ENCODE data around the gene FAAP20. TPM values are rescaled to one million over a fixed set of nuclear protein-coding genes. Genes with fewer than 3 reads are reported as not detected.

Gene FAAP20
- total and polyA plus RNA-seq, 7 donors: 28.4 to 58.0 (median 45.3) TPM

GRCh38 chr1:2224170-2224584 lies 29.6 kb upstream of the FAAP20 start:
- no peaks in the 10 kb centered on the region for H3K36me3 ChIP-seq
- intact Hi-C loops (cut with DNase I): no loop called here
- H3K27ac ChIP-seq: no peak overlapping the region
- no peaks in the 10 kb centered on the region for H3K9me3 ChIP-seq
- no peak for TF ChIP-seq POLR2A (IDR thresholded peaks at IDR 0.05)
- TF ChIP-seq, protein P1, sequence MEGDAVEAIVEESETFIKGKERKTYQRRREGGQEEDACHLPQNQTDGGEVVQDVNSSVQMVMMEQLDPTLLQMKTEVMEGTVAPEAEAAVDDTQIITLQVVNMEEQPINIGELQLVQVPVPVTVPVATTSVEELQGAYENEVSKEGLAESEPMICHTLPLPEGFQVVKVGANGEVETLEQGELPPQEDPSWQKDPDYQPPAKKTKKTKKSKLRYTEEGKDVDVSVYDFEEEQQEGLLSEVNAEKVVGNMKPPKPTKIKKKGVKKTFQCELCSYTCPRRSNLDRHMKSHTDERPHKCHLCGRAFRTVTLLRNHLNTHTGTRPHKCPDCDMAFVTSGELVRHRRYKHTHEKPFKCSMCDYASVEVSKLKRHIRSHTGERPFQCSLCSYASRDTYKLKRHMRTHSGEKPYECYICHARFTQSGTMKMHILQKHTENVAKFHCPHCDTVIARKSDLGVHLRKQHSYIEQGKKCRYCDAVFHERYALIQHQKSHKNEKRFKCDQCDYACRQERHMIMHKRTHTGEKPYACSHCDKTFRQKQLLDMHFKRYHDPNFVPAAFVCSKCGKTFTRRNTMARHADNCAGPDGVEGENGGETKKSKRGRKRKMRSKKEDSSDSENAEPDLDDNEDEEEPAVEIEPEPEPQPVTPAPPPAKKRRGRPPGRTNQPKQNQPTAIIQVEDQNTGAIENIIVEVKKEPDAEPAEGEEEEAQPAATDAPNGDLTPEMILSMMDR (IDR thresholded peaks at IDR 0.05): no peak
- TF ChIP-seq EP300 (IDR thresholded peaks at IDR 0.05): no peak
- no peak for TF ChIP-seq POLR2AphosphoS5 (IDR thresholded peaks at IDR 0.05)
- no peak for DNase-seq
- no peaks in the 10 kb centered on the region for H3K27me3 ChIP-seq
- WGBS, 2 donors: 85 to 89% methylated on average over 7 of the region's 7 CpGs
- H3K4me3 ChIP-seq: no peak overlapping the region
- peaks cover 0 to 9% (median 7%) of the 10 kb centered on the region in 4 donors for H3K4me1 ChIP-seq

DNA sequence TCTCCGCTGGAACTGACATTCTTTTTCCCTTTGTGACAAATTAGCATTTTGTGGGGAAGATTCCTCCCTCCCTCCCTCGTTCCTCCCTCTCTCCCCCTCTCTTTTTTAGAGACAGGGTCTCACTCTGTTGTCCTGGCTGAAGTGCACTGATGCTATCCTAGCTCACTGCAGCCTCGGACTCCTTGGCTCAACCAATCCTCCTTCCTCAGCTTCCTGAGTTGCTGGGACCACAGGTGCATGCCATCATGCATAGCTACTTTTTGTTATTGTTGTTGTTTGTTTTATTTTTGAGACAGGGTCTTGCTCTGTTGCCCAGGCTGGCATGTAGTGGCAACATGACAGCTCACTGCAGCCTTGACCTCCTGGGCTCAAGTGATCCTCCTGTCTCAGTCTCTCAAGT lies 26.7 kb upstream of the FAAP20 start:
- no peaks in the 10 kb centered on the region for H3K36me3 ChIP-seq
- peaks cover 0 to 2% (median under 1%) of the 10 kb centered on the region in 4 donors for H3K4me1 ChIP-seq
- no peaks in the 10 kb centered on the region for H3K27me3 ChIP-seq
- intact Hi-C loops (cut with DNase I): no loop called here
- TF ChIP-seq POLR2AphosphoS5 (IDR thresholded peaks at IDR 0.05): no peak
- TF ChIP-seq POLR2A (IDR thresholded peaks at IDR 0.05): no peak
- no peak for TF ChIP-seq EP300 (IDR thresholded peaks at IDR 0.05)
- TF ChIP-seq, protein P1 (IDR thresholded peaks at IDR 0.05): no peak
- no peak overlapping the region for H3K4me3 ChIP-seq
- WGBS, 2 donors: 88 to 89% methylated on average over 3 of the region's 3 CpGs
- DNase-seq: no peak
- no peak overlapping the region for H3K27ac ChIP-seq
- no peaks in the 10 kb centered on the region for H3K9me3 ChIP-seq

DNA sequence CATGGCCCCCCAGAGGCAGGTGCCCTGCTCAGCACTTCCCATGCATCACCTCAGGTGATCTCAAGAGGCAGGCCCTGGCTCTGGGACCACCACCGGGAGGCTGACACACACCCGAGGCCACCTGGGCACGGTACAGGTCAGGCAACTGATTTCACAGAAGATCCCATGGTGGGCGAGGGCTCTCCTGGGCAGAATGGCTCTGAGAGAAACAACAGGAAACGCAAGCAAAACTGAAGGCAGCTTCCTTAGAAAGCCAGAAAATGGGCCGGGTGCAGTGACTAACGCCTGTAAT lies 22.1 kb upstream of the FAAP20 start:
- intact Hi-C loops (cut with DNase I): no loop called here
- DNase-seq: no peak
- no peak for TF ChIP-seq POLR2A (IDR thresholded peaks at IDR 0.05)
- TF ChIP-seq EP300 (IDR thresholded peaks at IDR 0.05): no peak
- TF ChIP-seq POLR2AphosphoS5 (IDR thresholded peaks at IDR 0.05): no peak
- TF ChIP-seq, protein P1 (IDR thresholded peaks at IDR 0.05): no peak
- H3K27ac ChIP-seq: no peak overlapping the region
- H3K27me3 ChIP-seq: no peaks in the 10 kb centered on the region
- H3K4me3 ChIP-seq: no peak overlapping the region
- 84 to 88% methylated on average over 7 of the region's 7 CpGs for WGBS, 2 donors
- H3K36me3 ChIP-seq: no peaks in the 10 kb centered on the region
- peaks cover 0 to 36% (median 34%) of the 10 kb centered on the region in 4 donors for H3K4me1 ChIP-seq
- no peaks in the 10 kb centered on the region for H3K9me3 ChIP-seq

DNA sequence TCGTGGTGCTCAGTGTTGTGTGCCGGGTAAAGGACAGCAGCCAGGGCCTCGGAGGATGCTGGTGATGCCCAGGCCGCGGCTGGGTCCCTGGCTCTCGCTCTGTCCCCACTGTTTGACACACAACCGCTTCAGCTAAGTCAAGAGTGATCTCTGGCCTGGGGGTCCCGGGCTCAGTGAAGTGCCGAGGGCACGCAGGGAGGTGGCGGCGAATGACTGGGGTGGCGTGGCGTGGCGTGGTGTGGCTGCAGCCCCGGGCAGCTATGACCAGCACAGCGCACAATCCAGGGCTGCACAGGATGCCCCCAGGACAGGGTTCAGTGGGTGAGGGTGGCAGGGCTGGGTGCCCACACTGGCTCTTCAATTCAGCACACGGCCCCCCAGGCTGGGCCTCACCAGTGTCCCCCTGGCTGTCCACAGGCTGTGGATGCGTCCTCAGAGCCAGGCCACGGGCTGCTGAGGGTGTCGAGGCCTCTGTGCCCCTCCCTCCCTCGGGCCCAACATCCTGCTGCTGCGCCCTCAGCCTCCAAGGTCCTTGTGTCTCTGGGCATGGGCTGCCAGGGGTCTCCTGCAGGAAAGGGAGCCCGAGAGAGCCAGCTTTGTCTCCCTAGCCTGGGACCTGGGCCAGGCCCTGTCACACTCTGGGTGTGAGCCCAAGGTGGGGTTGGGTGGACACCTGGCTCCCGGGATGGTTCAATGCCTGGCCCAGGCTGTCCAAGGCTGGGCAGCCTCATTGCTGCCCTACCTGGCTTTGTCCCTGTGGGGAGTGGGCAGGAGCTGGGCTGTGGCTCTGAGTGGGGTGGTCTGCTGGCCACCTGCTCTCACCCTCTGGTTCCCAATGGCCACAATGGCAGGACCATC lies 21.6 kb upstream of the FAAP20 start:
- Histone ChIP-seq H3K4me1 (peaks cover 0 to 36% (median 34%) of the 10 kb centered on the region in 4 donors), H3K27ac (peak overlapping the region in 2 of 4 donors; percentile 96 to 97), H3K36me3 (no peaks in the 10 kb centered on the region), H3K4me3 (no peak overlapping the region), H3K27me3 (no peaks in the 10 kb centered on the region), H3K9me3 (no peaks in the 10 kb centered on the region)
- WGBS, 2 donors: 87 to 94% methylated on average over 25 of the region's 25 CpGs
- no peak for DNase-seq
- intact Hi-C loops (cut with DNase I): no loop called here
- TF ChIP-seq, protein P1 (IDR thresholded peaks at IDR 0.05): no peak
- TF ChIP-seq POLR2AphosphoS5 (IDR thresholded peaks at IDR 0.05) (no peak), POLR2A (IDR thresholded peaks at IDR 0.05) (no peak)

Measured in sigmoid colon (tissue), 7 donors.